K562 (cell line): ENCODE measurements around the gene DNAJB4. TPM values are rescaled to one million over a fixed set of nuclear protein-coding genes. Genes with fewer than 3 reads are reported as not detected.

Source experiments
- ATAC-seq: fragments of 200-7000 bp; cut with Tn5 transposase; 3 replicates; pipeline ENCODE4 v1.9.1; 2020; ENCODE audit warnings: moderate library complexity
- BruUV-seq: library from RNA; stranded (reverse); fragments of 400-500 nt; replicated peaks from 2 replicates; lab custom pipeline; 2021; lab: Mats Ljungman, UMichigan
- CTCF ChIA-PET: fragments of 300-600 bp; formaldehyde crosslinking; extraction: SDS; loops from one replicate; lab custom pipeline; 2021; ENCODE audit warnings: low intra/inter-chr PET ratio; lab: Yijun Ruan, JAX
- POLR2A ChIA-PET: fragments of 300-600, 350-650 bp; sonication (Branson Sonifier 250); formaldehyde crosslinking; extraction: SDS; loops from one replicate; lab custom pipeline; 2021; ENCODE audit warnings: antibody characterized with exemption, inconsistent platforms; lab: Yijun Ruan, JAX
- DNase-seq, 4 experiments: peaks; one replicate each; pipeline versions ENCODE4 v3.0.0 to v3.0.0-alpha.2; 2011 to 2018; ENCODE audit warnings: low spot score in 3 of 4, mixed read lengths in 3 of 4; ENCODE audit errors: extremely low read depth in 1 of 4
- FAIRE-seq: peaks from 2 replicates; lab custom pipeline; 2011; peaks lifted over from hg19 to GRCh38; lab: Jason Lieb, UNC
- H2AFZ ChIP-seq: 2 replicates; pipeline ENCODE4 v1.6.0; 2011; ENCODE audit warnings: low read depth, low read length, control low read depth, inconsistent platforms
- H3K27ac ChIP-seq: fragments of 200-600 bp; 3 replicates; pipeline ENCODE4 v1.8.0; 2011; ENCODE audit warnings: low read depth, mild to moderate bottlenecking, control low read depth, inconsistent platforms, low read length, moderate library complexity, mixed read lengths; ENCODE audit errors: extremely low read depth
- H3K27me3 ChIP-seq, 2 experiments: fragments of 300-600 bp in 1 of 2; 2 replicates in 1 of 2; 3 replicates in 1 of 2; pipeline versions ENCODE4 v1.6.0 to v1.8.0; 2011; ENCODE audit warnings: inconsistent platforms in 2 of 2, low read length in 2 of 2, mild to moderate bottlenecking in 1 of 2, mixed read lengths in 1 of 2, moderate library complexity in 1 of 2; ENCODE audit not compliant: control insufficient read depth in 2 of 2, insufficient read depth in 2 of 2
- H3K36me3 ChIP-seq: fragments of 300-600 bp; 3 replicates; pipeline ENCODE4 v1.8.0; 2011; ENCODE audit warnings: mild to moderate bottlenecking, low read length, inconsistent platforms; ENCODE audit not compliant: control insufficient read depth, insufficient read depth
- H3K4me1 ChIP-seq, 2 experiments: fragments of 200-600 bp in 1 of 2; replicated peaks in 1 of 2; 2 replicates in 1 of 2; 3 replicates in 1 of 2; pipeline versions ENCODE4 v1.5.1 to v1.8.0; 2011; ENCODE audit warnings: inconsistent platforms in 2 of 2, low read length in 2 of 2, mild to moderate bottlenecking in 1 of 2, mixed read lengths in 1 of 2, moderate library complexity in 1 of 2; ENCODE audit not compliant: control insufficient read depth in 2 of 2, insufficient read depth in 2 of 2
- H3K4me2 ChIP-seq: 2 replicates; pipeline ENCODE4 v1.6.1; 2011; ENCODE audit warnings: low read length, control low read depth, inconsistent platforms, mixed read lengths; ENCODE audit not compliant: insufficient read depth
- H3K4me3 ChIP-seq: fragments of 200-600 bp; sonication (generic), shearing (Covaris generic); 2 replicates; pipeline ENCODE4 v1.5.1; 2016; ENCODE audit warnings: control low read depth, inconsistent platforms
- H3K79me2 ChIP-seq: fragments of 200-600 bp; 3 replicates; pipeline ENCODE4 v1.8.0; 2011; ENCODE audit warnings: low read length, inconsistent platforms; ENCODE audit not compliant: control insufficient read depth, insufficient read depth
- H3K9ac ChIP-seq, 2 experiments: 2 replicates each; pipeline versions ENCODE4 v1.6.0 to v1.6.1; 2011; ENCODE audit warnings: low read depth in 2 of 2, low read length in 2 of 2, control low read depth in 1 of 2, inconsistent platforms in 1 of 2, mild to moderate bottlenecking in 1 of 2, mixed read lengths in 1 of 2; ENCODE audit not compliant: insufficient read depth in 1 of 2
- H3K9me1 ChIP-seq: one replicate; pipeline ENCODE4 v1.6.0; 2011; ENCODE audit warnings: inconsistent platforms, mild to moderate bottlenecking, low read length, moderate library complexity; ENCODE audit not compliant: control insufficient read depth, insufficient read depth
- H3K9me3 ChIP-seq: replicated peaks from 2 replicates; pipeline ENCODE4 v1.5.1; 2011; ENCODE audit warnings: low read depth, low read length, inconsistent platforms; ENCODE audit not compliant: control insufficient read depth, insufficient read depth
- H4K20me1 ChIP-seq: replicated peaks from 2 replicates; pipeline ENCODE4 v1.6.1; 2011; ENCODE audit warnings: low read length, inconsistent platforms, mixed read lengths; ENCODE audit not compliant: control insufficient read depth, insufficient read depth
- YBX1 ChIP-seq: fragments of 450-650 bp; IDR thresholded peaks from 2 replicates; pipeline ENCODE4 v1.7.1; 2016; ENCODE audit warnings: mild to moderate bottlenecking
- ZBTB33 ChIP-seq: sonication (generic); formaldehyde crosslinking; IDR thresholded peaks from 2 replicates; pipeline ENCODE4 v1.8.1; 2023; ENCODE audit warnings: mild to moderate bottlenecking, missing genetic modification reagents
- WGBS: fragments of 100-300 bp; shearing (Covaris generic); methylation state at CpG from one replicate; pipeline ENCODE4 v1.1.6; 2016; ENCODE audit warnings: low coverage, mixed read lengths; ENCODE audit not compliant: insufficient coverage; ENCODE audit errors: missing lambda C conversion rate; 5-methylcytosine and 5-hydroxymethylcytosine counted together
- in situ Hi-C: fragments of 300-500 bp; cut with MboI; formaldehyde crosslinking; loops from 4 replicates; pipeline ENCODE4 v1.15.0; 2018; ENCODE audit warnings: inconsistent platforms, mixed read lengths
- intact Hi-C: fragments of 100-400 bp; cut with micrococcal nuclease; formaldehyde crosslinking; loops from 2 replicates; pipeline ENCODE4 v1.14.2; 2022
- polyA plus RNA-seq, 8 experiments: library from polyadenylated mRNA; depleted of rRNA in 4 of 8; stranded (reverse) in 5 of 8; unstranded in 3 of 8; fragments of >200 nt; fragmentation: Nextera tagmentation in 2 of 8; fragmentation: Illumina TruSeq in 1 of 8; extraction: Ambion mirVana in 2 of 8; extraction: Trizol in 1 of 8; gene quantifications; 2 replicates each; pipeline versions ENCODE4 v1.2.1 to v1.2.3, GENCODE V29; 2011 to 2014; ENCODE audit warnings: inconsistent platforms in 1 of 8, missing spikeins in 1 of 8
- total RNA-seq, 7 experiments: library from RNA; depleted of rRNA in 6 of 7; stranded (reverse); fragments of >200 nt in 6 of 7; fragmentation: Illumina TruSeq in 2 of 7; extraction: Trizol in 2 of 7; gene quantifications; 2 replicates each; pipeline versions ENCODE4 v1.2.1 to v1.2.3, GENCODE V29; 2011 to 2021; ENCODE audit warnings: low replicate concordance in 1 of 7

The DNAJB4 gene
- total and polyA plus RNA-seq, 9 of the 15 experiments (the other 6 are each of a cell fraction or from before 2014, with no cell fraction given), result 8.5 to 27.7 (median 19.8) TPM

DNA sequence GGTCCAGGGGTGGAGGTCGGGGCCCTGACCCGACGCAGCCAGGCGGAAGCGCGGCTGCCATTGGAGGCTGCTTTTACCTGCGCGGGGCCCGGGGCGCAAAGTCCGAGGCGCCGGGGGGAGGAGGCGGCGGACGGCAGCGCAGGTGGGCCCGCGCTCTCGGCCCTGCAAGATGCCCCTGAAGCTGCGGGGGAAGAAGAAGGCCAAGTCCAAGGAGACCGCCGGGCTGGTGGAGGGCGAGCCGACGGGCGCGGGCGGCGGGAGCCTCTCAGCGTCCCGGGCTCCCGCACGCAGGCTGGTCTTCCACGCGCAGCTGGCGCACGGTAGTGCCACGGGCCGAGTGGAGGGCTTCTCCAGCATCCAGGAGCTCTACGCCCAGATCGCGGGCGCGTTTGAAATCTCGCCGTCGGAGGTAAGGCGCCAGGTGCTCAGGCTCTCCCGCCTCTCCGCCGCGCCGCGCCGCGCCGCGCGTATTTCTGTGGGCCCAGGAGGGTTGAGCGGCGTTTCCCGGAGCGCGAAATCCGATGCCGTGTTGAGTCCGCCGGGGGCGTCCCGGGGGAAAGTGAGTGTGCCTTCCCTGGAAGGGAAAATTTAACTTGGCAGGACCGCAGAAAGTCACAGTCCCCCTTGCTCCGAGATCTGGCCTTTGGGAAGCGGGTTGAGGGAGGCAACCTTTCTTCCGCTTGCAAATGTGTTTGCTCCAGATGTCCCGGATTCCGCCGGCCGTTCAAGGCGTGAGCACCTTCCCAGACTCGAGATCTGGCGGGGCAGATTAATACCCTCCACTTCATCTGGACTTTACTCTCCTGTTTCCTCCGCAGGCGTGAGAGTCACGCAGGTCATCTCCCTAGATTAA lies 41.4 kb downstream of the DNAJB4 start, which contains the start of gene GIPC2:
TSS of gene GIPC2 (plus strand) at position 41 of the 853 bp plus-strand sequence. CDS start at position 170, 129 bp downstream.
- POLR2A ChIA-PET, result interaction anchor here (1.9 to 3.1 kb wide), 2 partner anchors 13 to 41 kb away, joined by 5 to 10 read pairs; partner anchors contain the start of gene DNAJB4
- WGBS, result 90% methylated on average over 18 of the region's 85 CpGs
- no peak within 1 kb of the TSS for H3K27ac ChIP-seq
- H3K36me3 ChIP-seq, result no peaks in the 10 kb centered on the region
- H3K4me1 ChIP-seq, result peaks cover 0 to 5% of the 10 kb centered on the region in 2 experiments; a peak in 1 of 5 replicates
- no peak within 1 kb of the TSS for H3K4me2 ChIP-seq
- H3K9me3 ChIP-seq, result 0 out of 2 replicates have a peak, but pooled peaks cover 1% of the 10 kb centered on the region
- BruUV-seq, result no TSS peak
- H2AFZ ChIP-seq, result no peak within 1 kb of the TSS
- H3K9ac ChIP-seq, result no peak within 1 kb of the TSS
- no peak for FAIRE-seq
- DNase-seq, result no peak
- no peaks in the 10 kb centered on the region for H3K27me3 ChIP-seq
- ATAC-seq, result no peak
- in situ Hi-C loops, result no loop called here
- H3K9me1 ChIP-seq, result no peaks in the 10 kb centered on the region
- TF ChIP-seq YBX1, result no peak
- TF ChIP-seq ZBTB33 (CRISPR knock-in tag), result peak; percentile 74; the same call in 1 of the 2 replicates
- intact Hi-C loops, result no loop called here
- H3K4me3 ChIP-seq, result no peak within 1 kb of the TSS
- H4K20me1 ChIP-seq, result no peaks in the 10 kb centered on the region
- CTCF ChIA-PET, result no interaction called here
- no peaks in the 10 kb centered on the region for H3K79me2 ChIP-seq
